Measurements from ENCODE around the gene MON1B.
A peak's percentile ranks its signal among the peaks of the same experiment; 100 is the strongest.
"Not testable (repeated sequence)": the region's sequence is repeated elsewhere in the genome, so short reads cannot be mapped to it uniquely, and the experiment has no call there.

Gene MON1B

DNA sequence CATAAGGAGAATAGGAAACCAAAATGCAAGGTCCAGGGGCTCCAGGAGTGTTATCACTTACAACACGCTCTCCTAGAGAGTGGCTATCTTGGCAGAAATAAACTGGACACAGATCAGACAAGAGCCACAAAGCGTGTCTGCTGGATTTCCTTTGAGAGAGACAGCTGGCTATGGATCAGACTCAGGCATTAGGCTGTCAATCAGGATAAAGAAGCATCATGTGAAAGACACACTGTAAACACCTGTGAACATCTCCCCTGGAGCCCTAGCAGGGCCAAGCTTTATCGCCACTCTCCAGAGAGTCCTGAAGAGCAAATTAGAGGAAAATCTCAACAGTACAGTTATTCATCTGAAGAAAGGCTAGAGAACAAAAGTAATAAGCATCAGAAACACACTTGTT lies 34.2 kb downstream of the MON1B start:
- no peaks in the 10 kb centered on the region for H3K9me3 ChIP-seq (ENCODE audit: control insufficient read depth, low read length)

DNA sequence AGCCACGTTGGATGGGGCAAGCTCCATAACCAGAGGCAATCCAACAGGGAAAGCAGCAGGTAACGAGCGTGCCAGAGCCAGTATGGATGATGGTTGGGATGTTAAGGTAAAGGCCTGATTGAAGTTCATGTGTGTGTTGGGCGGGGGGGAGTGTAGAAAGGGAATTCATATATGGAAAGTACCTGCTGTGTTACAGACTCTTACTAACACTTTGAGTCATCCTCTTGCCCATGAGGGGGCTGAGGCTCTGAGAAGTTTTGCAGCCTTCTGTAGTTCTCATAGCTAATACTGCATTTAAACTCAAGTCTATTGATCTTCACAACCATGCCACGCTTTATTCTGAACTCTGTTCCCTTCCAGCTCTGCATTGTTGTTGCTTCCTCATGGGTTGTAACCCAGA lies 36.8 kb downstream of the MON1B start:
- Histone ChIP-seq H3K36me3 (ENCODE audit: control insufficient read depth, insufficient read depth, low read length) (no peaks in the 10 kb centered on the region), H3K4me3 (ENCODE audit: low read length) (no peak overlapping the region), H3K9ac (ENCODE audit: low read length) (no peak overlapping the region), H3K4me1 (ENCODE audit: control insufficient read depth, insufficient read depth, low read length) (no peaks in the 10 kb centered on the region), H3K27me3 (ENCODE audit: control insufficient read depth, insufficient read depth, low read length) (peaks cover 4% of the 10 kb centered on the region), H3K9me3 (ENCODE audit: control insufficient read depth, low read length) (no peaks in the 10 kb centered on the region)

More for the DNA sequence above, 34.2 kb downstream of the MON1B start:
- Histone ChIP-seq H3K4me3 (ENCODE audit: low read length) (no peak overlapping the region), H3K27me3 (ENCODE audit: control insufficient read depth, insufficient read depth, low read length) (peaks cover 4% of the 10 kb centered on the region), H3K9ac (ENCODE audit: low read length) (no peak overlapping the region), H3K36me3 (ENCODE audit: control insufficient read depth, insufficient read depth, low read length) (no peaks in the 10 kb centered on the region), H3K4me1 (ENCODE audit: control insufficient read depth, insufficient read depth, low read length) (no peaks in the 10 kb centered on the region)

DNA sequence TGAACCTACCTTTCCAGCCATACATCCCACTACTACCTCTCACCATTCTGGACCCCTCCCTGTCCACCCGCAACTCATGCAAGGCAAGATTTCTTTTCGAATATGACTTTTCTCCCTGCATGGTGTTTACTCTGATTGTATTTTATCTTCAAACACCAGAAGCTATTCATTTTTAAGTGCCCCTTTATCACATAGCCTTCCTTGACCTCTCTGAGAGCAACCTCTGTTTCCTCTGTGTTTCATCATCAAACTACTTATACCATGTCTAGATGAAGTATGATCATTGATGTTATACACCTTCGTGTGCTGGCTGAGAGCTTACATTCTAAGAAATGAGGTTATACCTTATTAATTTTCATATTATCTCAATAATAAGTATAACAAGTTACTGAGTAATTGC lies 40.1 kb downstream of the MON1B start:
- no peak overlapping the region for H3K9ac ChIP-seq (ENCODE audit: low read length)
- peaks cover 14% of the 10 kb centered on the region for H3K27me3 ChIP-seq (ENCODE audit: control insufficient read depth, insufficient read depth, low read length)
- no peaks in the 10 kb centered on the region for H3K9me3 ChIP-seq (ENCODE audit: control insufficient read depth, low read length)
- peaks cover under 1% of the 10 kb centered on the region for H3K4me1 ChIP-seq (ENCODE audit: control insufficient read depth, insufficient read depth, low read length)
- H3K36me3 ChIP-seq (ENCODE audit: control insufficient read depth, insufficient read depth, low read length), result no peaks in the 10 kb centered on the region
- no peak overlapping the region for H3K4me3 ChIP-seq (ENCODE audit: low read length)

DNA sequence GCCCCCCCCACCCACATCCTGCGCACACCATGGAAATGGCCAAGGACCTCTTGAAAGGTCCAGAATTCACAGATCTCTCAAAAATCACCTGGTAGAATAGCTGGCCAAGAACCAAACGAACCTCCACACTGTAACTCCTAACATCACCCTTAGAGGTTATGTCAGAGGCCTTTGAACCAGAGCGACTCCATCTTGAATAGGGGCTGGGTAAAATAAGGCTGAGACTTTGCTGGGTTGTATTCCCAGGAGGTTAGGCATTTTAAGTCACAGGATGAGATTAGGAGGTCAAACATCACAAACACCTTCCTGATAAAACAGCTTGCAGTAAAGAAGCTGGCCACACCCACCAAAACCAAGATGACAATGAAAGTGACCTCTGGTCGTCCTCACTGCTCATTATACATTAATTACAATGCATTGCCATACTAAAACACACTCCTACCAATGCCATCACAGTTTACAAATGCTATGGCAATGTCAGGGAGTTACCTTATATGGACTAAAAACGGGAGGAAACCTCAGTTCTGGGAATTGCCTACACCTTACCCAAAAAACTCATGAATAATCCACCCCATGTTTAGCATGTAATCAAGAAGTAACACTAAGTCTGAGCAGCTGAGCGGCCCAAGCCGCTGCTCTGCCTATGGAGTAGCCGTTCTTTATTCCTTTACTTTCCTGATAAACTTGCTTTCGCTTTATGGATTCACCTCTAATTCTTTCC lies 43.0 kb downstream of the MON1B start:
- no peak overlapping the region for H3K4me3 ChIP-seq (ENCODE audit: low read length)
- peaks cover 3% of the 10 kb centered on the region for H3K4me1 ChIP-seq (ENCODE audit: control insufficient read depth, insufficient read depth, low read length)
- H3K36me3 ChIP-seq (ENCODE audit: control insufficient read depth, insufficient read depth, low read length), result no peaks in the 10 kb centered on the region
- peaks cover 18% of the 10 kb centered on the region for H3K27me3 ChIP-seq (ENCODE audit: control insufficient read depth, insufficient read depth, low read length)
- no peak overlapping the region for H3K9ac ChIP-seq (ENCODE audit: low read length)
- H3K9me3 ChIP-seq (ENCODE audit: control insufficient read depth, low read length), result no peaks in the 10 kb centered on the region

DNA sequence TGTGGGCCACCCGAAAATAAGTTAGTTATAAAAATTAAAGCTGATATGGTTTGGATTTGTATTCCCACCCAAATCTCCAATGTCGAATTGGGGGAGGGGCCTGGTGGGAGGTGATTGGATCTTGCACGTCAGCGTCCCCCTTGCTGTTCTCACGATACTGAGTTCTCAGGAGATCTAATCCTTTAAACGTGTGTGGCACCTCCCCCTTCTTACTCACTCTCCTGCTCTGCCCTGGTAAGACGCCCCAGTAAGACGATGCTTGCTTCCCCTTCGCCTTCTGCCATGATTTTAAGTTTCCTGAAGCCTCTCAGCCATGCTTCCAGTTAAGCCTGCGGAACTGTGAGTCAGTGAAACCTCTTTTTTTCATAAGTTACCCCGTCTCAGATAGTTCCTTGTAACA lies 43.6 kb downstream of the MON1B start:
- no peak overlapping the region for H3K9ac ChIP-seq (ENCODE audit: low read length)
- no peaks in the 10 kb centered on the region for H3K9me3 ChIP-seq (ENCODE audit: control insufficient read depth, low read length)
- no peak overlapping the region for H3K4me3 ChIP-seq (ENCODE audit: low read length)

DNA sequence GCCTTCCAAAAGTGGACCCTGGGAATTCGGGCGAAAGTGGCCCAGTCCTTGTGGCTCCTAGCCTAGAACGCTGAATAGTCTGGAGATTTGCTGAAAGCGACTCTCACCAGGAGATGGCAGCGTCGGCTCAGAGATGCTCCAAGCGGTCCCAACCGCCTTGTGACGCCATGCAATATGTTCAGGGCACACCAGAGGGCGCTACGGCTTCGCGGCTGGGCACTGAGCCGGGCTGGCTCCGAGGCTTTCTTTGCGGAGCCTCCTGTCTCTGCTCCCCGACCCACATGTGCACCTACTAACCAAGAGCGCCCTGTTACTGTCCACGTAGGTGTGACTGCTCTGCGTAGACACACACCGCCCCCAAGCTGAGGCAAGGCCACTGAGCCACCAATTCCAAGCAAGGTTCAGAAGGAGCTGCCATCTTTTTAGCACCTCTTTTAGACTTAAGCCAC lies 45.1 kb downstream of the MON1B start:
- no peaks in the 10 kb centered on the region for H3K9me3 ChIP-seq (ENCODE audit: control insufficient read depth, low read length)

More for the DNA sequence above, 43.6 kb downstream of the MON1B start:
- H3K36me3 ChIP-seq (ENCODE audit: control insufficient read depth, insufficient read depth, low read length), result no peaks in the 10 kb centered on the region
- peaks cover 18% of the 10 kb centered on the region for H3K27me3 ChIP-seq (ENCODE audit: control insufficient read depth, insufficient read depth, low read length)
- peaks cover 3% of the 10 kb centered on the region for H3K4me1 ChIP-seq (ENCODE audit: control insufficient read depth, insufficient read depth, low read length)

DNA sequence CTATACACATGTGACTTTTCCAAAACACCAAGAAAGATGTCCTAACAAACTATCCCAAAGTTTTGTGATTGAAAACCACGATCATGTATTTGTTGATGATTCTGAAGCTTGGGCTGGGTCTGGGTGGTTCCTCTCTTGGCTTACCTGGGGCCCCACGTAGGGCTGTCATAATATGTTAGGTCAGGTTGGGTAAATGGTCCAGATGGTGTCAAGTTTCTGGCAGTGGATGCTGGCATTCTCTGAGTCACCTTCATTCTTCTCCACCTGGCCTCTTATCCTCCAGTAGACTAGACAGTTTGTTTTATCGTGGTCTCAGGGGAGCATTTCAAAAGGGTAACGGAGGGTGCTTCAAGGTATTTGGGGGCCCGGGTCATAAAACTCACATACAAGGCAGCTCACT lies 47.6 kb downstream of the MON1B start:
- Histone ChIP-seq H3K27me3 (ENCODE audit: control insufficient read depth, insufficient read depth, low read length) (peaks cover 18% of the 10 kb centered on the region), H3K9ac (ENCODE audit: low read length) (no peak overlapping the region), H3K36me3 (ENCODE audit: control insufficient read depth, insufficient read depth, low read length) (no peaks in the 10 kb centered on the region), H3K9me3 (ENCODE audit: control insufficient read depth, low read length) (no peaks in the 10 kb centered on the region), H3K4me3 (ENCODE audit: low read length) (no peak overlapping the region), H3K4me1 (ENCODE audit: control insufficient read depth, insufficient read depth, low read length) (peaks cover 3% of the 10 kb centered on the region)

More for the DNA sequence above, 45.1 kb downstream of the MON1B start:
- no peak overlapping the region for H3K9ac ChIP-seq (ENCODE audit: low read length)
- peak overlapping the region; percentile 19 for H3K4me3 ChIP-seq (ENCODE audit: low read length)
- H3K36me3 ChIP-seq (ENCODE audit: control insufficient read depth, insufficient read depth, low read length), result no peaks in the 10 kb centered on the region
- peaks cover 18% of the 10 kb centered on the region for H3K27me3 ChIP-seq (ENCODE audit: control insufficient read depth, insufficient read depth, low read length)
- H3K4me1 ChIP-seq (ENCODE audit: control insufficient read depth, insufficient read depth, low read length), result peaks cover 3% of the 10 kb centered on the region

DNA sequence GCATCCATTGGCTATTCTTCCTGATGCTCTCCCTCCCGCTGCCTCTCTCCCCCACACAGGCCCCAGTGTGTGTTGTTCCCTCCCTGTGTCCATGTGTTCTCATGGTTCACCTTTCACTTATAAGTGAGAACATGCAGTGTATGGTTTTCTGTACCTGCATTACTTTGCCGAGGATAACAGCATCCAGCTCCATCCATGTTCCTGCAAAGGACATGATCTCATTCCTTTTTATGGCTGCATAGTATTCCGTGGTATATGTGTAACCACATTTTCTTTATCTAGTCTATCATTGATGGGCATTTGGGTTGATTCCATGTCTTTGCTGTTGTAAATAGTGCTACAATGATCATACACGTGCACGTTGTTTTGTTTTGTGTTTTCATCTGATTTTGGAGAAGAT lies 51.5 kb downstream of the MON1B start:
- not testable (repeated sequence) for H3K9me3 ChIP-seq (ENCODE audit: control insufficient read depth, low read length); H3K9ac ChIP-seq (ENCODE audit: low read length); H3K27me3 ChIP-seq (ENCODE audit: control insufficient read depth, insufficient read depth, low read length); H3K36me3 ChIP-seq (ENCODE audit: control insufficient read depth, insufficient read depth, low read length); H3K4me1 ChIP-seq (ENCODE audit: control insufficient read depth, insufficient read depth, low read length); H3K4me3 ChIP-seq (ENCODE audit: low read length)

DNA sequence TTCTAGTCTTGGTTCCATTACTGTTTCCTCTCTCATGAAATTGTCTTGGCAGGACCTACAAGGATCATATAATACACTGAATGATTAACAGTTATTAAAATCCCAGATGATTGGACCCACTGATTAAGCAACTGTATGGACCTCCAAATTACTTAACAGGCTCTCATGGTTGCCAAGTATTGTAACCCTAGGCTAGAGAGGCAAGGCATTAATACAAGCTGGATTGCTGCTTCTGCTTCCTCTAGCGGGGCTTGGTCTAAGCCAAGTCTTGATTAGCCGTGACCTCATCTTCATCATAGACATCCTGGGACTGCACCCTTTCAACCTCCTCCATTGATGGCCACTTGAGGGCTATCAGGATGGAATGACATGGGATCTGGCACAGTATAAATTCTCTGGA lies 55.2 kb downstream of the MON1B start:
- no peaks in the 10 kb centered on the region for H3K27me3 ChIP-seq (ENCODE audit: control insufficient read depth, insufficient read depth, low read length)
- H3K9me3 ChIP-seq (ENCODE audit: control insufficient read depth, low read length), result no peaks in the 10 kb centered on the region
- no peaks in the 10 kb centered on the region for H3K36me3 ChIP-seq (ENCODE audit: control insufficient read depth, insufficient read depth, low read length)
- no peak overlapping the region for H3K9ac ChIP-seq (ENCODE audit: low read length)
- H3K4me3 ChIP-seq (ENCODE audit: low read length), result no peak overlapping the region
- no peaks in the 10 kb centered on the region for H3K4me1 ChIP-seq (ENCODE audit: control insufficient read depth, insufficient read depth, low read length)

DNA sequence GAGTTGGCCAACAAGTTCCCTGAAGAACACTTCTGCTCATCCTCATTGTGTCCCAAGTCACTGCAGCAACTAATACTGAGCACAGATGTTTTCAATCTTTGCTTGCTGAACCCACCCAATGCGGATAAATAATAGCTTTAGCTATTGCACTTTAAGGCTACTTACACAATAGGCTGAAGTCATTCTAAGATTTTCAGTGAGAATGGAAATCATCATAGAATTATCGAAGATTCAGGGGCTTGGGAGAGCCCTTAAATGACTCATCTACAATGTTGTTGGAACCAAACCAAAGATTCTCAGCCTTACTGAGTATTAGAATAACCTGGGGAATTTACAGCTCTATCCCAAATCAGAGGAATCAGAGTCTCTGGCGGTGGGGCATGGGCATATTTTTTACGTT lies 59.4 kb downstream of the MON1B start:
- Histone ChIP-seq H3K27me3 (ENCODE audit: control insufficient read depth, insufficient read depth, low read length) (no peaks in the 10 kb centered on the region), H3K4me1 (ENCODE audit: control insufficient read depth, insufficient read depth, low read length) (no peaks in the 10 kb centered on the region), H3K9ac (ENCODE audit: low read length) (no peak overlapping the region), H3K36me3 (ENCODE audit: control insufficient read depth, insufficient read depth, low read length) (no peaks in the 10 kb centered on the region), H3K9me3 (ENCODE audit: control insufficient read depth, low read length) (no peaks in the 10 kb centered on the region), H3K4me3 (ENCODE audit: low read length) (no peak overlapping the region)
